A673 (cell line): ENCODE results near the gene POLR3F. TPM values are rescaled to one million over a fixed set of nuclear protein-coding genes. Genes with fewer than 3 reads are reported as not detected.

Source experiments
- BruUV-seq: library from RNA; stranded (reverse); fragments of 400-500 nt; replicated peaks from 2 replicates; lab custom pipeline; 2021; lab: Mats Ljungman, UMichigan
- CTCF ChIA-PET: fragments of 300-600 bp; sonication (Branson Sonifier 250); formaldehyde crosslinking; loops from one replicate; lab custom pipeline; 2022; ENCODE audit warnings: antibody characterized with exemption; lab: Charles Lee
- POLR2A ChIA-PET: fragments of 300-600 bp; sonication (Branson Sonifier 250); formaldehyde crosslinking; loops from one replicate; lab custom pipeline; 2022; ENCODE audit warnings: antibody characterized with exemption; ENCODE audit not compliant: low non-redundant PET; lab: Charles Lee
- DNase-seq: peaks from one replicate; pipeline ENCODE4 v3.0.0-alpha.2; 2015; ENCODE audit warnings: low spot score
- H3K27ac ChIP-seq: fragments of 200-600 bp; sonication (generic); 2 replicates; pipeline ENCODE4 v1.5.1; 2016; ENCODE audit warnings: mixed run types, low read depth, mild to moderate bottlenecking, mixed read lengths, antibody characterized with exemption, low read length; ENCODE audit not compliant: poor library complexity, severe bottlenecking
- H3K27me3 ChIP-seq: fragments of 200-600 bp; sonication (generic); replicated peaks from 2 replicates; pipeline ENCODE4 v1.6.1; 2017; ENCODE audit warnings: mixed run types, low read depth, mild to moderate bottlenecking, mixed read lengths, antibody characterized with exemption, low read length; ENCODE audit not compliant: insufficient read depth, poor library complexity
- H3K36me3 ChIP-seq: fragments of 200-600 bp; sonication (generic); 2 replicates; pipeline ENCODE4 v1.6.1; 2016; ENCODE audit warnings: mixed run types, mild to moderate bottlenecking, mixed read lengths, antibody characterized with exemption, low read length; ENCODE audit not compliant: insufficient read depth, poor library complexity, severe bottlenecking
- H3K4me1 ChIP-seq: fragments of 200-600 bp; sonication (generic); 2 replicates; pipeline ENCODE4 v1.6.1; 2017; ENCODE audit warnings: mixed run types, mild to moderate bottlenecking, mixed read lengths, antibody characterized with exemption, low read length; ENCODE audit not compliant: insufficient read depth, poor library complexity, severe bottlenecking
- H3K4me3 ChIP-seq: fragments of 200-600 bp; sonication (generic); 2 replicates; pipeline ENCODE4 v1.5.1; 2016; ENCODE audit warnings: low read depth, mixed run types, mild to moderate bottlenecking, mixed read lengths, low read length; ENCODE audit not compliant: poor library complexity, severe bottlenecking
- H3K9me3 ChIP-seq: fragments of 200-600 bp; sonication (generic); 2 replicates; pipeline ENCODE4 v1.6.1; 2016; ENCODE audit warnings: mixed run types, low read depth, mild to moderate bottlenecking, mixed read lengths, antibody characterized with exemption, low read length; ENCODE audit not compliant: poor library complexity, severe bottlenecking
- CTCF ChIP-seq: fragments of 300-800, 200-600 bp; sonication (generic); conservative IDR thresholded peaks from 2 replicates; pipeline ENCODE4 v1.5.1; 2017; ENCODE audit warnings: low read depth, mild to moderate bottlenecking, antibody characterized with exemption, low read length, moderate library complexity, mixed read lengths
- EZH2 ChIP-seq: fragments of 200-600 bp; sonication (generic); IDR thresholded peaks from 2 replicates; pipeline ENCODE4 v1.6.1; 2017; ENCODE audit warnings: borderline replicate concordance, low read depth, mild to moderate bottlenecking, mixed read lengths, antibody characterized with exemption, low read length; ENCODE audit not compliant: poor library complexity, severe bottlenecking
- intact Hi-C: fragments of 100-400 bp; cut with micrococcal nuclease; formaldehyde crosslinking; loops from one replicate; pipeline ENCODE4 v1.10.0; 2022; ENCODE audit not compliant: unreplicated experiment
- microRNA-seq: library from miRNA; unstranded; fragments of <30 nt; microRNA quantifications from one replicate; pipeline ENCODE4 v1.2.0, GENCODE V29; 2021
- total RNA-seq: library from RNA; stranded (reverse); gene quantifications from 2 replicates; pipeline ENCODE4 v1.2.3, GENCODE V29; 2021

POLR3F gene
- total RNA-seq, 1 experiment from 2014 or later, result 22.1 TPM

GRCh38 chr20:18533978-18534644 is 66.9 kb downstream of the POLR3F start:
- intact Hi-C loops, result no loop called here
- no TSS peak for BruUV-seq
- no peak overlapping the region for H3K4me3 ChIP-seq
- TF ChIP-seq EZH2 (no peak), CTCF (no peak)
- no peaks in the 10 kb centered on the region for H3K9me3 ChIP-seq
- H3K27me3 ChIP-seq, result no peaks in the 10 kb centered on the region
- POLR2A ChIA-PET, result no interaction called here
- H3K4me1 ChIP-seq, result no peaks in the 10 kb centered on the region
- H3K27ac ChIP-seq, result no peak overlapping the region
- peaks cover 36% of the 10 kb centered on the region for H3K36me3 ChIP-seq
- DNase-seq, result no peak
- CTCF ChIA-PET, result no interaction called here

Small RNA genes lying within 50 kb of the gene (microRNA-seq; reads per million reads assigned to microRNA genes)
- gene MIR3192, result 3.5 reads per million, percentile 9 among the genes with 10 or more reads in this experiment

Other genes starting within 250 kb of the POLR3F start
- 9.3 and 12.8 TPM in 2 replicates for gene ZNF133, start 178.9 kb upstream of the POLR3F start, total RNA-seq
- 3.9 and 4.4 TPM in 2 replicates for gene DZANK1, start 360 bp upstream of the POLR3F start, total RNA-seq
- 20.1 and 20.3 TPM in 2 replicates for gene RBBP9, start 29.8 kb downstream of the POLR3F start, total RNA-seq
- 55.6 and 55.9 TPM in 2 replicates for gene SEC23B, start 40.5 kb downstream of the POLR3F start, total RNA-seq
- gene SMIM26, start 100.0 kb downstream of the POLR3F start, total RNA-seq, result 56.6 and 57.7 TPM in 2 replicates
- gene DTD1, start 120.7 kb downstream of the POLR3F start, total RNA-seq, result 16.6 and 23.8 TPM in 2 replicates